ENCODE measurements around the gene KLF3. TPM values are rescaled to one million over a fixed set of nuclear protein-coding genes. Genes with fewer than 3 reads are reported as not detected.
A peak's percentile ranks its signal among the peaks of the same experiment; 100 is the strongest.

Gene KLF3
- total and polyA plus RNA-seq, 2 donors from 2014 or later, result 9.3 to 87.7 TPM

GRCh38 chr4:38723726-38724474 is 59.9 kb downstream of the KLF3 start:
- Histone ChIP-seq H3K9ac (ENCODE audit: low read length in 3 of 3) (no peak overlapping the region), H3K27ac (ENCODE audit: low read depth in 2 of 2, low read length in 2 of 2) (no peak overlapping the region), H3K4me1 (ENCODE audit: control insufficient read depth in 2 of 3, insufficient read depth in 2 of 3, low read depth in 1 of 3, low read length in 3 of 3) (no peaks in the 10 kb centered on the region), H3K36me3 (ENCODE audit: control insufficient read depth in 2 of 3, insufficient read depth in 3 of 3, low read length in 3 of 3) (no peaks in the 10 kb centered on the region), H3K27me3 (ENCODE audit: control insufficient read depth, insufficient read depth, low read length) (no peaks in the 10 kb centered on the region), H3K9me3 (ENCODE audit: control insufficient read depth in 2 of 3, insufficient read depth in 1 of 3, low read length in 3 of 3) (no peaks in the 10 kb centered on the region), H3K4me3 (ENCODE audit: low read length in 3 of 3) (no peak overlapping the region)
- DNase-seq (no peak), FAIRE-seq (no peak)
- no peak for TF ChIP-seq CTCF (IDR thresholded peaks at IDR 0.05; ENCODE audit: borderline replicate concordance, extremely low read depth, insufficient read depth)
- intact Hi-C loops (cut with DNase I), result no loop called here

GRCh38 chr4:38724475-38724808 is 60.4 kb downstream of the KLF3 start:
- DNase-seq, result no peak
- H3K4me1 ChIP-seq (ENCODE audit: control insufficient read depth in 2 of 3, insufficient read depth in 2 of 3, low read depth in 1 of 3, low read length in 3 of 3), result no peaks in the 10 kb centered on the region
- H3K36me3 ChIP-seq (ENCODE audit: control insufficient read depth in 2 of 3, insufficient read depth in 3 of 3, low read length in 3 of 3), result no peaks in the 10 kb centered on the region
- intact Hi-C loops (cut with DNase I), result no loop called here
- no peak overlapping the region for H3K4me3 ChIP-seq (ENCODE audit: low read length in 3 of 3)
- H3K9me3 ChIP-seq (ENCODE audit: control insufficient read depth in 2 of 3, insufficient read depth in 1 of 3, low read length in 3 of 3), result no peaks in the 10 kb centered on the region
- no peak overlapping the region for H3K9ac ChIP-seq (ENCODE audit: low read length in 3 of 3)
- no peak for TF ChIP-seq CTCF (IDR thresholded peaks at IDR 0.05; ENCODE audit: borderline replicate concordance, extremely low read depth, insufficient read depth)
- no peaks in the 10 kb centered on the region for H3K27me3 ChIP-seq (ENCODE audit: control insufficient read depth, insufficient read depth, low read length)
- no peak overlapping the region for H3K27ac ChIP-seq (ENCODE audit: low read depth in 2 of 2, low read length in 2 of 2)
- no peak for FAIRE-seq

GRCh38 chr4:38728631-38729141 is 64.7 kb downstream of the KLF3 start:
- Histone ChIP-seq H3K27ac (ENCODE audit: low read depth in 2 of 2, low read length in 2 of 2) (no peak overlapping the region), H3K36me3 (ENCODE audit: control insufficient read depth in 2 of 3, insufficient read depth in 3 of 3, low read length in 3 of 3) (no peaks in the 10 kb centered on the region), H3K4me1 (ENCODE audit: control insufficient read depth in 2 of 3, insufficient read depth in 2 of 3, low read depth in 1 of 3, low read length in 3 of 3) (no peaks in the 10 kb centered on the region), H3K9me3 (ENCODE audit: control insufficient read depth in 2 of 3, insufficient read depth in 1 of 3, low read length in 3 of 3) (no peaks in the 10 kb centered on the region), H3K27me3 (ENCODE audit: control insufficient read depth, insufficient read depth, low read length) (no peaks in the 10 kb centered on the region), H3K4me3 (ENCODE audit: low read length in 3 of 3) (no peak overlapping the region), H3K9ac (ENCODE audit: low read length in 3 of 3) (no peak overlapping the region)
- intact Hi-C loops (cut with DNase I), result no loop called here
- FAIRE-seq, result no peak
- no peak for TF ChIP-seq CTCF (IDR thresholded peaks at IDR 0.05; ENCODE audit: borderline replicate concordance, extremely low read depth, insufficient read depth)
- DNase-seq, result peak in 3 of 5 donors; percentile 22 to 76 (median 42)

All from kidney (tissue), 14 donors.